ENCODE results near the gene SIM1. TPM values are rescaled to one million over a fixed set of nuclear protein-coding genes. Genes with fewer than 3 reads are reported as not detected.

Gene SIM1
- total and polyA plus RNA-seq, 2 of the 8 experiments (the other 6 are each of a cell fraction or from before 2014, with no cell fraction given) = 0.02 to 0.39 TPM

- Histone ChIP-seq H3K4ac (replicated peaks; ENCODE audit: insufficient read length, low read depth, low read length) (no peak overlapping the region), H2BK120ac (replicated peaks; ENCODE audit: low read depth, low read length) (no peak overlapping the region), H3K23me2 (ENCODE audit: low read depth, low read length) (no peaks in the 10 kb centered on the region; the same call in 1 of the 2 replicates), H3K4me3 (ENCODE audit: extremely low read depth in 1 of 4, insufficient read depth in 2 of 4, low read depth in 3 of 4, low read length in 4 of 4) (no peak overlapping the region), H3K79me2 (ENCODE audit: control insufficient read depth in 1 of 2, insufficient read depth in 2 of 2, low read length in 2 of 2) (no peaks in the 10 kb centered on the region), H2AK5ac (ENCODE audit: low read depth, low read length) (no peak overlapping the region), H4K91ac (replicated peaks; ENCODE audit: insufficient read length, low read length) (no peak overlapping the region), H3K4me2 (ENCODE audit: insufficient read depth in 1 of 2, low read depth in 2 of 2, low read length in 2 of 2) (no peak overlapping the region), H4K8ac (ENCODE audit: extremely low read depth, insufficient read depth, low read length) (no peak overlapping the region), H3K18ac (ENCODE audit: extremely low read depth, low read length) (no peak overlapping the region), H2BK20ac (ENCODE audit: low read length) (no peak overlapping the region), H3K23ac (ENCODE audit: insufficient read length) (no peak overlapping the region), H2AFZ (ENCODE audit: low read length) (no peak overlapping the region), H2BK15ac (ENCODE audit: low read length) (no peak overlapping the region), H2BK5ac (ENCODE audit: low read depth, low read length) (no peak overlapping the region), H3K4me1 (replicated peaks in 1 of 4; ENCODE audit: control insufficient read depth in 3 of 4, insufficient read depth in 4 of 4, low read length in 3 of 4) (peaks cover 0 to 5% (median 1%) of the 10 kb centered on the region in 4 experiments; a peak in 2 of 7 replicates), H3K14ac (ENCODE audit: insufficient read length) (no peak overlapping the region), H3K36me3 (ENCODE audit: control insufficient read depth in 2 of 4, insufficient read depth in 4 of 4, low read length in 3 of 4) (no peaks in the 10 kb centered on the region), H3K27me3 (replicated peaks in 1 of 4; ENCODE audit: control insufficient read depth in 3 of 4, extremely low read depth in 1 of 4, insufficient read depth in 3 of 4, low read length in 3 of 4) (no peaks in the 10 kb centered on the region), H3K79me1 (ENCODE audit: low read depth, low read length) (no peaks in the 10 kb centered on the region), H4K20me1 (replicated peaks in 1 of 2; ENCODE audit: control insufficient read depth in 1 of 2, insufficient read depth in 2 of 2, low read length in 2 of 2) (no peaks in the 10 kb centered on the region), H3K27ac (ENCODE audit: low read depth, low read length) (no peak overlapping the region), H3K9me3 (ENCODE audit: insufficient read depth in 2 of 2, low read depth in 1 of 2, low read length in 1 of 2) (no peaks in the 10 kb centered on the region), H3K9ac (replicated peaks in 1 of 4; ENCODE audit: extremely low read depth in 1 of 4, low read depth in 3 of 4, low read length in 3 of 4) (no peak overlapping the region), H4K5ac (ENCODE audit: insufficient read length, low read depth, low read length) (no peak overlapping the region), H3K56ac (replicated peaks; ENCODE audit: insufficient read length, low read depth, low read length) (no peak overlapping the region), H2BK12ac (ENCODE audit: low read depth, low read length) (no peak overlapping the region)
- no peak for DNase-seq (ENCODE audit: low read depth in 1 of 2, low spot score in 2 of 2)
- FAIRE-seq = no peak
- TF ChIP-seq SAP30 (IDR thresholded peaks at IDR 0.05; ENCODE audit: insufficient read depth, insufficient replicate concordance, low read length) (no peak), HDAC6 (IDR thresholded peaks at IDR 0.05; ENCODE audit: low read depth, low read length) (no peak), TBP (IDR thresholded peaks at IDR 0.05; ENCODE audit: low read depth, low read length) (no peak), PHF8 (conservative IDR thresholded peaks at IDR 0.05; ENCODE audit: low read depth, low read length) (no peak), SUZ12 (IDR thresholded peaks at IDR 0.05; ENCODE audit: low read length) (no peak), KDM4A (IDR thresholded peaks at IDR 0.05; ENCODE audit: low read depth, low read length, severe bottlenecking) (no peak), BRCA1 (IDR thresholded peaks at IDR 0.05; ENCODE audit: low read depth, low read length) (no peak), E2F6 (IDR thresholded peaks at IDR 0.05) (no peak), RNF2 (IDR thresholded peaks at IDR 0.05; ENCODE audit: borderline replicate concordance, low read depth, low read length, missing control alignments, poor library complexity, severe bottlenecking) (no peak), CREB1 (IDR thresholded peaks at IDR 0.05) (no peak), YY1 (IDR thresholded peaks at IDR 0.05; ENCODE audit: low read depth, low read length) (no peak), RAD21 (IDR thresholded peaks at IDR 0.05 in 1 of 2, conservative IDR thresholded peaks at IDR 0.05 in 1 of 2; ENCODE audit: low read depth in 2 of 2, low read length in 2 of 2) (no peak)
- CTCF ChIA-PET (ENCODE audit: partially characterized antibody) = interaction anchor here (0.6 to 0.7 kb wide), 2 partner anchors 243 to 391 kb away, joined by 3 read pairs; no protein-coding TSS in a partner anchor
- POLR2A ChIA-PET (ENCODE audit: partially characterized antibody) = no interaction called here
- WGBS, 2 experiments (ENCODE audit: extremely low coverage in 1 of 2, insufficient coverage in 1 of 2, insufficient read length in 1 of 2, insufficient replicate concordance in 2 of 2, low coverage in 1 of 2, low lambda C conversion rate in 2 of 2, missing lambda C conversion rate in 1 of 2) = 88% methylated on average over 2 of the region's 2 CpGs; no CpG with 5 or more reads in 1 of the 2 experiments
Observed at GRCh38 chr6:100346828-100347227, 117.9 kb downstream of the SIM1 start.
